HEK293T (cell line): ENCODE measurements around the gene AQP10.

Source experiments
- ARNT ChIP-seq: fragments of 450-650 bp; IDR thresholded peaks from 2 replicates; pipeline ENCODE4 v1.6.1; 2017; ENCODE audit warnings: mild to moderate bottlenecking
- BHLHE40 ChIP-seq: fragments of 450-650 bp; IDR thresholded peaks from 2 replicates; pipeline ENCODE4 v1.6.1; 2016; ENCODE audit warnings: mild to moderate bottlenecking, moderate library complexity, borderline replicate concordance
- CTBP1 ChIP-seq: fragments of 450-650 bp; IDR thresholded peaks from 2 replicates; pipeline ENCODE4 v1.6.1; 2016; ENCODE audit warnings: borderline replicate concordance
- ELF4 ChIP-seq: fragments of 450-650 bp; IDR thresholded peaks from 2 replicates; pipeline ENCODE4 v1.6.1; 2017; ENCODE audit warnings: antibody characterized with exemption
- FOXA1 ChIP-seq: fragments of 450-650 bp; IDR thresholded peaks from 2 replicates; pipeline ENCODE4 v1.6.1; 2016; ENCODE audit warnings: mild to moderate bottlenecking
- FOXK2 ChIP-seq: fragments of 450-650 bp; IDR thresholded peaks from 2 replicates; pipeline ENCODE4 v1.6.1; 2016; ENCODE audit warnings: mild to moderate bottlenecking
- FOXM1 ChIP-seq: fragments of 450-650 bp; IDR thresholded peaks from 2 replicates; pipeline ENCODE4 v1.6.1; 2017; ENCODE audit warnings: mild to moderate bottlenecking, borderline replicate concordance
- L3MBTL2 ChIP-seq: fragments of 450-650 bp; conservative IDR thresholded peaks from 2 replicates; pipeline ENCODE4 v1.6.1; 2016; ENCODE audit warnings: mild to moderate bottlenecking
- NFRKB ChIP-seq: fragments of 450-650 bp; IDR thresholded peaks from 2 replicates; pipeline ENCODE4 v1.6.1; 2016; ENCODE audit warnings: mild to moderate bottlenecking, moderate library complexity
- PKNOX1 ChIP-seq: fragments of 450-650 bp; IDR thresholded peaks from 2 replicates; pipeline ENCODE4 v1.6.1; 2016
- SP1 ChIP-seq: fragments of 450-650 bp; IDR thresholded peaks from 2 replicates; pipeline ENCODE4 v1.6.1; 2017
- SUZ12 ChIP-seq: fragments of 450-650 bp; IDR thresholded peaks from 2 replicates; pipeline ENCODE4 v1.6.1; 2016; ENCODE audit warnings: mild to moderate bottlenecking
- TARDBP ChIP-seq: fragments of 450-650 bp; IDR thresholded peaks from 2 replicates; pipeline ENCODE4 v1.6.1; 2016

- no peak for TF ChIP-seq TARDBP
- no peak for TF ChIP-seq BHLHE40
- TF ChIP-seq PKNOX1, result no peak
- no peak for TF ChIP-seq CTBP1
- no peak for TF ChIP-seq FOXA1
- TF ChIP-seq L3MBTL2, result no peak
- TF ChIP-seq NFRKB, result no peak
- no peak for TF ChIP-seq FOXM1
- TF ChIP-seq ARNT, result no peak
- TF ChIP-seq FOXK2, result no peak
- no peak for TF ChIP-seq ELF4
- no peak for TF ChIP-seq SP1
- no peak for TF ChIP-seq SUZ12
Measured at GRCh38 chr1:154338875-154339274, 18.0 kb downstream of the AQP10 start.
